Astrocyte of the cerebellum (primary cell): ENCODE data around the gene LSM11.
A peak's percentile ranks its signal among the peaks of the same experiment; 100 is the strongest.
"Not testable (repeated sequence)": the region's sequence is repeated elsewhere in the genome, so short reads cannot be mapped to it uniquely, and the experiment has no call there.

Experiments used
- DNase-seq: peaks from one replicate; pipeline ENCODE4 v3.0.0-alpha.2; 2011; ENCODE audit warnings: low read depth
- H3K4me3 ChIP-seq: 2 replicates; pipeline ENCODE4 v1.5.1; 2011; ENCODE audit warnings: mild to moderate bottlenecking, low read depth, low read length, moderate library complexity
- CTCF ChIP-seq: IDR thresholded peaks from 2 replicates; pipeline ENCODE4 v1.5.1; 2012; ENCODE audit warnings: low read length, low read depth, moderate library complexity, mild to moderate bottlenecking; ENCODE audit errors: missing control alignments
- in situ Hi-C: cut with HindIII; loops from 2 replicates; pipeline ENCODE4 v1.10.0; 2017; ENCODE audit warnings: low sequenced_read_pairs

The LSM11 gene

GRCh38 chr5:157710882-157711281, 32.6 kb upstream of the LSM11 start:
- in situ Hi-C loops: no loop called here
- DNase-seq: peak; percentile 15
- H3K4me3 ChIP-seq: no peak overlapping the region
- no peak for TF ChIP-seq CTCF

- no peak overlapping the region for H3K4me3 ChIP-seq
- in situ Hi-C loops: no loop called here
- no peak for TF ChIP-seq CTCF
- no peak for DNase-seq
These were observed 29.5 kb upstream of the LSM11 start for GRCh38 chr5:157713830-157714595.

GRCh38 chr5:157714596-157714864, 29.0 kb upstream of the LSM11 start:
- no peak overlapping the region for H3K4me3 ChIP-seq
- no peak for TF ChIP-seq CTCF
- no peak for DNase-seq
- in situ Hi-C loops: no loop called here

- DNase-seq: peak; percentile 65
- TF ChIP-seq CTCF: peak; percentile 59
- no peak overlapping the region for H3K4me3 ChIP-seq
- in situ Hi-C loops: no loop called here
These were observed 25.0 kb upstream of the LSM11 start for GRCh38 chr5:157718519-157718918.

- no peak for DNase-seq
- TF ChIP-seq CTCF: no peak
- in situ Hi-C loops: no loop called here
- no peak overlapping the region for H3K4me3 ChIP-seq
These were observed 24.3 kb upstream of the LSM11 start for GRCh38 chr5:157719245-157719644.

- no peak for TF ChIP-seq CTCF
- H3K4me3 ChIP-seq: no peak overlapping the region
- DNase-seq: no peak
- in situ Hi-C loops: no loop called here
These were observed 22.4 kb upstream of the LSM11 start for GRCh38 chr5:157721159-157721558.

- DNase-seq, H3K4me3 ChIP-seq, in situ Hi-C loops: not testable (repeated sequence)
These were observed 20.6 kb upstream of the LSM11 start for GRCh38 chr5:157722895-157723294.

- DNase-seq, H3K4me3 ChIP-seq, in situ Hi-C loops: not testable (repeated sequence)
These were observed 16.9 kb upstream of the LSM11 start for GRCh38 chr5:157726607-157727006.

- DNase-seq, in situ Hi-C loops, H3K4me3 ChIP-seq: not testable (repeated sequence)
These were observed 15.7 kb upstream of the LSM11 start for GRCh38 chr5:157727858-157728257.
